Fibroblast of lung (primary cell): Measurements from ENCODE around the gene LIF. TPM values are rescaled to one million over a fixed set of nuclear protein-coding genes. Genes with fewer than 3 reads are reported as not detected.

ENCODE experiments used
- DNase-seq, 2 donors: peaks; one replicate each; pipeline versions ENCODE4 v3.0.0 to v3.0.0-alpha.2; 2010; ENCODE audit warnings: low read depth in 2 of 2
- H2AFZ ChIP-seq: 2 replicates; pipeline ENCODE4 v1.5.1; 2012; ENCODE audit warnings: low read length, control low read depth, inconsistent platforms
- H3K27ac ChIP-seq: 2 replicates; pipeline ENCODE4 v1.5.1; 2011; ENCODE audit warnings: low read length, control low read depth; ENCODE audit not compliant: insufficient read depth
- H3K27me3 ChIP-seq: 2 replicates; pipeline ENCODE4 v1.5.1; 2011; ENCODE audit warnings: mild to moderate bottlenecking, low read length; ENCODE audit not compliant: control insufficient read depth, insufficient read depth
- H3K36me3 ChIP-seq: 2 replicates; pipeline ENCODE4 v1.5.1; 2011; ENCODE audit warnings: low read length; ENCODE audit not compliant: control insufficient read depth, insufficient read depth
- H3K4me1 ChIP-seq: 2 replicates; pipeline ENCODE4 v1.5.1; 2011; ENCODE audit warnings: low read length; ENCODE audit not compliant: control insufficient read depth, insufficient read depth; ENCODE audit errors: extremely low read depth
- H3K4me2 ChIP-seq: 2 replicates; pipeline ENCODE4 v1.5.1; 2011; ENCODE audit warnings: low read length, control low read depth; ENCODE audit not compliant: insufficient read depth; ENCODE audit errors: extremely low read depth
- H3K4me3 ChIP-seq, 4 experiments: fragments of 200-600 bp in 1 of 4; sonication (generic) in 1 of 4; replicated peaks in 1 of 4; 2 replicates each; pipeline ENCODE4 v1.5.1; 2011 to 2016; ENCODE audit warnings: low read length in 4 of 4, low read depth in 3 of 4, mild to moderate bottlenecking in 3 of 4, control low read depth in 2 of 4, inconsistent platforms in 1 of 4, mixed read lengths in 1 of 4; ENCODE audit not compliant: insufficient read depth in 1 of 4; ENCODE audit errors: control extremely low read depth in 1 of 4
- H3K79me2 ChIP-seq: 2 replicates; pipeline ENCODE4 v1.5.1; 2012; ENCODE audit warnings: mild to moderate bottlenecking, low read length, inconsistent platforms; ENCODE audit not compliant: control insufficient read depth, insufficient read depth
- H3K9ac ChIP-seq: 2 replicates; pipeline ENCODE4 v1.5.1; 2011; ENCODE audit warnings: mild to moderate bottlenecking, low read length, control low read depth; ENCODE audit not compliant: insufficient read depth
- H3K9me3 ChIP-seq: 2 replicates; pipeline ENCODE4 v1.5.1; 2012; ENCODE audit warnings: low read depth, low read length; ENCODE audit not compliant: control insufficient read depth, insufficient read depth
- H4K20me1 ChIP-seq: 2 replicates; pipeline ENCODE4 v1.5.1; 2011; ENCODE audit warnings: low read length; ENCODE audit not compliant: control insufficient read depth, insufficient read depth; ENCODE audit errors: extremely low read depth
- CTCF ChIP-seq, 2 donors: IDR thresholded peaks in 1 of 2; conservative IDR thresholded peaks in 1 of 2; 1 replicate in 1 of 2; 2 replicates in 1 of 2; pipeline ENCODE4 v1.5.1; 2011 to 2012; ENCODE audit warnings: low read length in 2 of 2, control low read depth in 1 of 2, inconsistent platforms in 1 of 2, low read depth in 1 of 2, mild to moderate bottlenecking in 1 of 2
- EZH2 ChIP-seq: IDR thresholded peaks from 2 replicates; pipeline ENCODE4 v1.5.1; 2012; ENCODE audit warnings: low read length, control low read depth, mild to moderate bottlenecking; ENCODE audit errors: missing control alignments
- polyA plus RNA-seq, 2 donors: library from polyadenylated mRNA; depleted of rRNA in 1 of 2; stranded (reverse) in 1 of 2; unstranded in 1 of 2; fragments of >200 nt; gene quantifications; 2 replicates each; pipeline ENCODE4 v1.2.1, GENCODE V29; 2011 to 2012; ENCODE audit warnings: missing spikeins in 1 of 2
- total RNA-seq: library from RNA; depleted of rRNA; stranded (reverse); fragments of >200 nt; gene quantifications from 2 replicates; pipeline ENCODE4 v1.2.1, GENCODE V29; 2014

The LIF gene
- total and polyA plus RNA-seq, 2 donors (not counting 1 experiment from before 2014, with no cell fraction given) = 4.5 to 11.2 TPM

- H3K27me3 ChIP-seq = no peaks in the 10 kb centered on the region
- H3K4me3 ChIP-seq = no peak overlapping the region
- no peaks in the 10 kb centered on the region for H3K36me3 ChIP-seq
- peak; percentile 95 for DNase-seq
- peak overlapping the region; percentile 0 for H3K4me2 ChIP-seq
- no peaks in the 10 kb centered on the region for H3K79me2 ChIP-seq
- peak overlapping the region; percentile 51 for H3K9ac ChIP-seq
- H3K9me3 ChIP-seq = no peaks in the 10 kb centered on the region
- H2AFZ ChIP-seq = no peak overlapping the region
- no peaks in the 10 kb centered on the region for H4K20me1 ChIP-seq
- TF ChIP-seq EZH2 = no peak
- no peak for TF ChIP-seq CTCF (conservative IDR thresholded peaks at IDR 0.05 in 1 of 2, IDR thresholded peaks at IDR 0.05 in 1 of 2; ENCODE audit: low read depth in 1 of 2, low read length in 2 of 2)
- peaks cover 54% of the 10 kb centered on the region for H3K4me1 ChIP-seq
- peak overlapping the region; percentile 98 for H3K27ac ChIP-seq
Measured at GRCh38 chr22:30208631-30209603, 37.6 kb downstream of the LIF start.

- Histone ChIP-seq H3K27me3 (no peaks in the 10 kb centered on the region), H4K20me1 (no peaks in the 10 kb centered on the region), H3K9me3 (no peaks in the 10 kb centered on the region), H3K4me1 (peaks cover 43% of the 10 kb centered on the region), H3K27ac (peak overlapping the region; percentile 98), H3K9ac (peak overlapping the region; percentile 71), H3K79me2 (no peaks in the 10 kb centered on the region), H3K36me3 (no peaks in the 10 kb centered on the region), H3K4me3 (no peak overlapping the region), H2AFZ (no peak overlapping the region), H3K4me2 (peak overlapping the region; percentile 55)
- no peak for TF ChIP-seq CTCF (conservative IDR thresholded peaks at IDR 0.05 in 1 of 2, IDR thresholded peaks at IDR 0.05 in 1 of 2; ENCODE audit: low read depth in 1 of 2, low read length in 2 of 2)
- TF ChIP-seq EZH2 = no peak
- peak; percentile 88 to 99 for DNase-seq
Measured at GRCh38 chr22:30206944-30207343, 39.6 kb downstream of the LIF start.

GRCh38 chr22:30205281-30206115, 41.1 kb downstream of the LIF start:
- H3K27me3 ChIP-seq = no peaks in the 10 kb centered on the region
- H4K20me1 ChIP-seq = no peaks in the 10 kb centered on the region
- no peak overlapping the region for H2AFZ ChIP-seq
- no peak overlapping the region for H3K4me3 ChIP-seq
- TF ChIP-seq CTCF (conservative IDR thresholded peaks at IDR 0.05 in 1 of 2, IDR thresholded peaks at IDR 0.05 in 1 of 2; ENCODE audit: low read depth in 1 of 2, low read length in 2 of 2) (no peak), EZH2 (no peak)
- peak overlapping the region; percentile 44 for H3K4me2 ChIP-seq
- H3K36me3 ChIP-seq = no peaks in the 10 kb centered on the region
- no peaks in the 10 kb centered on the region for H3K79me2 ChIP-seq
- no peaks in the 10 kb centered on the region for H3K9me3 ChIP-seq
- peak; percentile 95 to 98 for DNase-seq
- peak overlapping the region; percentile 98 for H3K27ac ChIP-seq
- H3K9ac ChIP-seq = peak overlapping the region; percentile 71
- peaks cover 43% of the 10 kb centered on the region for H3K4me1 ChIP-seq
